Endometrium (tissue), 2 donors: ENCODE results near the gene RNASEH1.

Source experiments
- FAIRE-seq: peaks from 2 replicates; lab custom pipeline; 2012; peaks lifted over from hg19 to GRCh38; lab: Jason Lieb, UNC
- donor health status: control.
- donor health status: control.

The RNASEH1 gene

GRCh38 chr2:3558205-3559014 is at the start of gene RNASEH1:
Gene RNASEH1 (minus strand): TSS chr2:3558333. CDS start chr2:3558260, 73 bp downstream.
- FAIRE-seq: peak; percentile 95

GRCh38 chr2:3606370-3607201 is 48.5 kb upstream of the RNASEH1 start:
- FAIRE-seq: no peak

- no peak for FAIRE-seq
These were observed 47.9 kb upstream of the RNASEH1 start for GRCh38 chr2:3606028-3606369.

- no peak for FAIRE-seq
These were observed 47.1 kb upstream of the RNASEH1 start for GRCh38 chr2:3604991-3605961.

- no peak for FAIRE-seq
These were observed 46.2 kb upstream of the RNASEH1 start for GRCh38 chr2:3604207-3604877.

- no peak for FAIRE-seq
These were observed 45.5 kb upstream of the RNASEH1 start for GRCh38 chr2:3603536-3604206.

GRCh38 chr2:3602553-3603339 is 44.6 kb upstream of the RNASEH1 start:
- FAIRE-seq: no peak

GRCh38 chr2:3601561-3602271 is 43.6 kb upstream of the RNASEH1 start:
- no peak for FAIRE-seq

- no peak for FAIRE-seq
These were observed 42.2 kb upstream of the RNASEH1 start for GRCh38 chr2:3600256-3600855.

- no peak for FAIRE-seq
These were observed 41.0 kb upstream of the RNASEH1 start for GRCh38 chr2:3598912-3599854.

- no peak for FAIRE-seq
These were observed 40.2 kb upstream of the RNASEH1 start for GRCh38 chr2:3598197-3598910.

- no peak for FAIRE-seq
These were observed 39.4 kb upstream of the RNASEH1 start for GRCh38 chr2:3597567-3597966.

GRCh38 chr2:3596901-3597417 is 38.8 kb upstream of the RNASEH1 start:
- no peak for FAIRE-seq

- FAIRE-seq: no peak
These were observed 37.9 kb upstream of the RNASEH1 start for GRCh38 chr2:3595985-3596384.

- no peak for FAIRE-seq
These were observed 37.3 kb upstream of the RNASEH1 start for GRCh38 chr2:3595404-3595803.

GRCh38 chr2:3594493-3595281 is 36.6 kb upstream of the RNASEH1 start, which contains the start of gene COLEC11:
Gene COLEC11 (plus strand): TSS chr2:3595112. CDS start chr2:3604341, 9,229 bp downstream.
- no peak for FAIRE-seq
